GM12891 (cell line): Measurements from ENCODE around the gene DNM3.

Experiments
- POLR2A ChIP-seq: IDR thresholded peaks from 2 replicates; pipeline ENCODE4 v1.6.1; 2011; ENCODE audit warnings: low read depth, low read length, control low read depth
- POLR2AphosphoS5 ChIP-seq: IDR thresholded peaks from 2 replicates; pipeline ENCODE4 v1.6.1; 2011; ENCODE audit warnings: low read depth, low read length, control low read depth
- POU2F2 ChIP-seq: IDR thresholded peaks from 2 replicates; pipeline ENCODE4 v1.6.1; 2011; ENCODE audit warnings: low read depth, mild to moderate bottlenecking, control low read depth, low read length, moderate library complexity
- TAF1 ChIP-seq: IDR thresholded peaks from 2 replicates; pipeline ENCODE4 v1.6.1; 2011; ENCODE audit warnings: low read depth, low read length, control low read depth

GRCh38 chr1:171910786-171911185 lies 69.5 kb downstream of the DNM3 start:
- TF ChIP-seq POLR2AphosphoS5: no peak
- TF ChIP-seq POLR2A: no peak
- TF ChIP-seq TAF1: no peak
- no peak for TF ChIP-seq POU2F2
